NT2/D1 (cell line): ENCODE measurements around the gene CTNNA2.

Experiments used
- SUZ12 ChIP-seq: IDR thresholded peaks from 2 replicates; pipeline ENCODE4 v1.6.1; 2011; ENCODE audit not compliant: insufficient read length, insufficient read depth; ENCODE audit errors: extremely low read depth
- YY1 ChIP-seq: IDR thresholded peaks from 2 replicates; pipeline ENCODE4 v1.6.1; 2011; ENCODE audit not compliant: insufficient read length, insufficient read depth
- ZNF274 ChIP-seq: IDR thresholded peaks from 2 replicates; pipeline ENCODE4 v1.6.1; 2011; ENCODE audit warnings: mild to moderate bottlenecking, low read depth, low read length

GRCh38 chr2:79697200-79697599 lies 184.3 kb downstream of the CTNNA2 start:
- no peak for TF ChIP-seq ZNF274
- no peak for TF ChIP-seq SUZ12
- TF ChIP-seq YY1 = no peak
